ENCODE measurements around the gene DST. TPM values are rescaled to one million over a fixed set of nuclear protein-coding genes. Genes with fewer than 3 reads are reported as not detected.

DST gene
- total RNA-seq, 1 donor from 2014 or later = 6.0 TPM

DNA sequence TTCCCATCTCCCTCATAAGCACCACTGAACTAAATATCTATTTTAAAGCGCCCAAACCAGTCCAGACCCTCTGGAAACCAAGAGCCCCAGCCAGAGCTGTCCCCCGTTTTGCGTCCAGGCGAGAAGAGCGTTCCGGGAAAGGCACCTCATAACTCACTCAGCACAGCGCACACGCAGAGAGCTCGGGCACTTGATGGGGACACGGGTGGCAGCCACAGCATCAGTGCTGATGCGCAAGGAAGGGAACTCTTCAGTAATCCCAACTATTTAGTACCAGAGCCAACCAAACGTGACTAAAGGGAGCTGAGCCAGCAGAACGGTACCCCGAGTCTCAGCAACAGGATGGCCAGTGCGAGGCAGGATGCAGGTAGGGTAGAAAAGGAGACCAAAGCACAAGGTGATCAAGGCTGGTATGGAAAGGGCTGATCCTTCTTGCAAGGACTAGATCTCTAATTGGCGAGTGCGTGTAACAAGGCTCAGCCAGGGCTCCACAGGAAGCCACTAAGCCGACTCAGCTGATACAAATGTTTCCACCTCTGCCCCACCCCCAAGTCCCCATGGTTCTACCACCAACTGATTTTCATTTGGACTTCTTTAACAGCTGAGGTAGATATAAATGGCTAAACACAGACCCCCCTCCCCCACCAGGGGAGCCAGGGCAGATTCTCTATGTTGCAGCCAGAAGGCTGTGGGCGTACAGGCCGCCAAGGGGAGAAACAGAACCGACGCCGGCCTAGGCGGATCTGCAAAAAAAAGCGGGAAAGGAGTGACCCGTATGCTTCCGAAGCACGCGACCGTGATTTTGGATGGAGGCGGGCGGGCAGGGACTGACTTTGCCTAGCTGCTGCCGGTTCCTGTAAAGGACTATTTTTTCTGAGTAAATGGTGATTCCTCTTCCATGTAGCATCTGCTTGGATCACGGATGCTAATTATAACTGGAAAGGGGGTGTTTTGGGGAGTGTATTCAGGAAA lies 211.8 kb downstream of the DST start:
- no peak overlapping the region for H3K4me3 Mint-ChIP-seq
- no peaks in the 10 kb centered on the region for H3K4me1 Mint-ChIP-seq (ENCODE audit: low read depth)
- H3K9me3 Mint-ChIP-seq = no peaks in the 10 kb centered on the region
- no peak overlapping the region for H3K27ac Mint-ChIP-seq
- DNase-seq (ENCODE audit: low spot score) = no peak
- intact Hi-C loops (cut with micrococcal nuclease) = no loop called here
- no peaks in the 10 kb centered on the region for H3K36me3 Mint-ChIP-seq (ENCODE audit: low read depth)
- no peaks in the 10 kb centered on the region for H3K27me3 Mint-ChIP-seq (ENCODE audit: insufficient read depth)

DNA sequence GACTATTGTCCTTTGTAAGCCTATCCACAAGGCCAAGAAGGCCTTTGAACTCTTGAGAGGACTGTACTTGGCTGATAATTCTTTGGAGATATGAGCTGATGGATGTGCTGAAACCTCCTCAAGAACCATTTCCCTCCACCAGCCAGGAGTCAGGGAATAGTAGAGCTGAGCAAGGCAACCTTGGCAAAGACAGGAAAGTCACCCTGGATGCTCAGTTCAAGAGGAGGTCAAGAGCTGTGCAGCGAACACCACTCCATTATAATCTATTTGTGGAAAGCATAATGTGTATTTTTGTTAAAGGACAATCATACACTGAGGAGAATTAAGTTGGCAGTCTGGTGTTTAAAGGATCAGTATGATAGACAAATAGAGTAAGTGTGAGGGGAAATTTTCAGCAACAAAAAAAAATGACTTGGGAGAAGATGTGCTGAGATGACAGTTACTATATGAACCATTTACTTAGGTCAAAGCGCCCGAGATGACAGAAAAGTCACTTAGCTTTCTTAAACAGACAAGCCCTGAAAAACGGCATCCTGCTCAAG lies 218.1 kb downstream of the DST start:
- no peaks in the 10 kb centered on the region for H3K36me3 Mint-ChIP-seq (ENCODE audit: low read depth)
- no peaks in the 10 kb centered on the region for H3K4me1 Mint-ChIP-seq (ENCODE audit: low read depth)
- H3K27ac Mint-ChIP-seq = no peak overlapping the region
- H3K27me3 Mint-ChIP-seq (ENCODE audit: insufficient read depth) = peaks cover 2% of the 10 kb centered on the region
- intact Hi-C loops (cut with micrococcal nuclease) = no loop called here
- no peak overlapping the region for H3K4me3 Mint-ChIP-seq
- no peak for DNase-seq (ENCODE audit: low spot score)
- H3K9me3 Mint-ChIP-seq = no peaks in the 10 kb centered on the region

DNA sequence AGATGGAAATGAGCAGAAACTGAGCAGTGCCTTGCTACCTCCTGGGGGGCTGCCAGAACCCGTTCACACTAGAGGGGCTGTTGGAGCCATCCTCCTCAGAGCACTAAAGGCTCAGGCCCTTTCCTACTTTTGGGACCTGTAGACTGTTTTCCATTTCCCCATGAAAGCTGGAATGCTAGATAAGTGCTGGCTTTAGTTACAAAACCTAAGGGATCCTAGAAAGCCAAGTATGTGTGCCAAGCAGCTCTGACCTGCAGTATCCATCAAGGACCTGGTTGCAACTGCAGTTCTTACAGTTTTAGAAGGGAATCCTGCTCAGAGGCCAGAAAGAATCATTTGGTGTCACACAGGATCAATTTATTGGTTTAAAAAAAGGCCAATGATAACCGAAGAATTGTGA lies 218.6 kb downstream of the DST start:
- Mint-ChIP-seq H3K36me3 (ENCODE audit: low read depth) (no peaks in the 10 kb centered on the region), H3K9me3 (no peaks in the 10 kb centered on the region), H3K27ac (no peak overlapping the region), H3K27me3 (ENCODE audit: insufficient read depth) (peaks cover 2% of the 10 kb centered on the region), H3K4me1 (ENCODE audit: low read depth) (no peaks in the 10 kb centered on the region), H3K4me3 (no peak overlapping the region)
- intact Hi-C loops (cut with micrococcal nuclease) = no loop called here
- DNase-seq (ENCODE audit: low spot score) = no peak

DNA sequence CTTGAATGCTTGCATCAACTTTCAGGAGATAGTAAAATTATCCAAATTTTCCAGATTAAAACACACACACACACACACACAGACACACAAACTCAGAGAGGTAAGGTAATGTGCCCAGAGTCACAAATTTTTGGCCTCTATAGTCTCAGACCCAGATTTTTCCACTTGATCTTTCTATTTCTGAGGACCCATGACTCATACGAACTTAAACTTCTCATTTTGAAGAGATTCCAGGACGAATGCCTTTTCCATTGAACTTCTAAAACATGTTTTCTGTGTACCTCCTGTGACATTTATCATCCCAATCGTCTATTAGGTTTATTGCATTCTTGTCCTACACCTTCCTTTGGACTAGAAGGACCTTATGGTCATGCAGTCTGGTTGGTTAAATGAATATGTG lies 222.4 kb downstream of the DST start:
- H3K4me1 Mint-ChIP-seq (ENCODE audit: low read depth) = no peaks in the 10 kb centered on the region
- no peaks in the 10 kb centered on the region for H3K36me3 Mint-ChIP-seq (ENCODE audit: low read depth)
- intact Hi-C loops (cut with micrococcal nuclease) = no loop called here
- H3K4me3 Mint-ChIP-seq = no peak overlapping the region
- no peak overlapping the region for H3K27ac Mint-ChIP-seq
- H3K27me3 Mint-ChIP-seq (ENCODE audit: insufficient read depth) = peaks cover 3% of the 10 kb centered on the region
- H3K9me3 Mint-ChIP-seq = no peaks in the 10 kb centered on the region
- DNase-seq (ENCODE audit: low spot score) = no peak

DNA sequence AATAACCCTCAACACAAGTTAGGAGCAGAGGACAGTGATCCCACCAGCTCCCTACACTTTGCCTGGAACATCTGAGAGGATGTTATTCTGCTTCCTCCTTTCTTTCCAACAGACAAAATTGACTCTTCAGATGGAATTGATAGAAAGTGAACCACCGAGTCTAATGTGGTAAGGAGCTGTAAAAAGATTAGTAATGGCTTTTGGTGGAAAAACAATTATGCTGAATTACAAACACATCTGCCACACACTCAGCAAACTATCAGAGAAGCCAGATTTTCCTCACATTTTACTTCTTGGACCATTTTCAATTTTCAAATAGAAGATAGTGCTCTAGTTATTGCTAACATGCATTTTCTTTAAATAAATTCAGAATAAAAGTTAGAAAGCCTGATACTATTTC lies 223.5 kb downstream of the DST start:
- no peaks in the 10 kb centered on the region for H3K9me3 Mint-ChIP-seq
- no peak overlapping the region for H3K4me3 Mint-ChIP-seq
- intact Hi-C loops (cut with micrococcal nuclease) = no loop called here
- no peak overlapping the region for H3K27ac Mint-ChIP-seq
- H3K27me3 Mint-ChIP-seq (ENCODE audit: insufficient read depth) = peaks cover 2% of the 10 kb centered on the region
- H3K4me1 Mint-ChIP-seq (ENCODE audit: low read depth) = no peaks in the 10 kb centered on the region
- DNase-seq (ENCODE audit: low spot score) = no peak
- no peaks in the 10 kb centered on the region for H3K36me3 Mint-ChIP-seq (ENCODE audit: low read depth)

DNA sequence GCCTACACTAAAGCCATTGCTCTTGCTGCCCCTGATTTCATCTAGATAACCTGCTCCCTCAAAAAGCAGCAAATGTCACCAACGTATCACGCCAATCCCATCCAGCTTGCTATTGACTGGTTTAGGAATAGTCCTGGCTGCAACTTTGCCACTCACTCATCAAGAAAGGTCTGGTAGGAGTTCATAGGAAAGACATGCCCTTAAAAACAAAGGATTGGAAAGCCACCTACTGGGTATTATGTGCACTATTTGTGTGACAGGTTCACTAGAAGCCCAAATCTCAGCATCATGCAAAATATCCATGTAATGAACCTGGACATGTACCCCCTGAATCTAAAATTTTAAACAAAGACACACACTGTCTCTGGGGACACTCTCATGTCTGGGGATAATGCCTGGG lies 224.9 kb downstream of the DST start:
- Mint-ChIP-seq H3K9me3 (no peaks in the 10 kb centered on the region), H3K27me3 (ENCODE audit: insufficient read depth) (peaks cover 2% of the 10 kb centered on the region), H3K27ac (no peak overlapping the region), H3K4me3 (no peak overlapping the region), H3K36me3 (ENCODE audit: low read depth) (no peaks in the 10 kb centered on the region), H3K4me1 (ENCODE audit: low read depth) (no peaks in the 10 kb centered on the region)
- DNase-seq (ENCODE audit: low spot score) = no peak
- intact Hi-C loops (cut with micrococcal nuclease) = no loop called here

DNA sequence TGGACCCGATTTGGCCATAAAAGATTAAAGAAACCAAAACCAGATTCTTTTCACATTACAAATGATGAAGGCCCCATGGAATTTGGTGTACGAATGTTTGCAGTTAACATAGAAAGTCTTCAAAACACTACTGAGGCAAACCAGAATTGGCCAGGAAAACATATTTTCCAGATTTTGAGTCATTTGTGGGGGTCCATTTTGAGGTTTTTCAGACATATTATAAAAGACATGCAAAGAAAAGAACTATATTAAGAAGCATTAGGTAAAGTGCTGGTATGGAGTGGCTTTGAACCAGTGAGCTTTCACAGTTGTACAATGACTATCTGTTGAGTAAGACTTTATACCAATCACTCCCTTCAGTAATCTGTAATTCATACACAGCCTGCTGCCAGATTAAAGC lies 226.4 kb downstream of the DST start:
- H3K36me3 Mint-ChIP-seq (ENCODE audit: low read depth) = no peaks in the 10 kb centered on the region
- H3K27me3 Mint-ChIP-seq (ENCODE audit: insufficient read depth) = peaks cover 2% of the 10 kb centered on the region
- H3K9me3 Mint-ChIP-seq = no peaks in the 10 kb centered on the region
- intact Hi-C loops (cut with micrococcal nuclease) = no loop called here
- DNase-seq (ENCODE audit: low spot score) = no peak
- no peak overlapping the region for H3K27ac Mint-ChIP-seq
- no peak overlapping the region for H3K4me3 Mint-ChIP-seq
- H3K4me1 Mint-ChIP-seq (ENCODE audit: low read depth) = no peaks in the 10 kb centered on the region

DNA sequence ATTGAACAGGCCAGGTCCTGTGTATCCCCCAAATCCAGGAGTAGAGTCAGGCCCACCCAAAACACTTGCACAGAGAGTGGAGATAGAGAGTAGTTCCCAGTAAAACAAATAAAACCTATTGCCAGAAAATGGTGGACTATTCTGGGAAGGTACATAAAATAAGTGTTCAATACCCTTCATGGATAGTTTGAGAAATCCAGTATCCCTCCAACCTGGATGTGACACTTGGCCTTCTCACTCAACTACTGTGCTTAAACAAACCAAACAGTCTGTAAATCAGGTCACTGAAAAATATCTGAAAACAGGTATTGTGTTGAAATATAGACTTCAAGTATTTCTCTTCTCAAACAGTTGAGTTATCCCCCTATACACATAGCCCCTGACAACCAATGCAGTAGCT lies 233.7 kb downstream of the DST start:
- Mint-ChIP-seq H3K27ac (no peak overlapping the region), H3K4me3 (no peak overlapping the region), H3K9me3 (no peaks in the 10 kb centered on the region), H3K27me3 (ENCODE audit: insufficient read depth) (peaks cover 2% of the 10 kb centered on the region), H3K36me3 (ENCODE audit: low read depth) (no peaks in the 10 kb centered on the region), H3K4me1 (ENCODE audit: low read depth) (no peaks in the 10 kb centered on the region)
- intact Hi-C loops (cut with micrococcal nuclease) = no loop called here
- DNase-seq (ENCODE audit: low spot score) = no peak
